SH-SY5Y (cell line): Measurements from ENCODE around the gene DEK.

Experiments
- GATA2 ChIP-seq: IDR thresholded peaks from 2 replicates; pipeline ENCODE4 v1.6.1; 2011; ENCODE audit warnings: mild to moderate bottlenecking, low read depth, low read length
- GATA3 ChIP-seq: IDR thresholded peaks from 2 replicates; pipeline ENCODE4 v1.6.1; 2011; ENCODE audit warnings: low read depth, mild to moderate bottlenecking, low read length, moderate library complexity

DNA sequence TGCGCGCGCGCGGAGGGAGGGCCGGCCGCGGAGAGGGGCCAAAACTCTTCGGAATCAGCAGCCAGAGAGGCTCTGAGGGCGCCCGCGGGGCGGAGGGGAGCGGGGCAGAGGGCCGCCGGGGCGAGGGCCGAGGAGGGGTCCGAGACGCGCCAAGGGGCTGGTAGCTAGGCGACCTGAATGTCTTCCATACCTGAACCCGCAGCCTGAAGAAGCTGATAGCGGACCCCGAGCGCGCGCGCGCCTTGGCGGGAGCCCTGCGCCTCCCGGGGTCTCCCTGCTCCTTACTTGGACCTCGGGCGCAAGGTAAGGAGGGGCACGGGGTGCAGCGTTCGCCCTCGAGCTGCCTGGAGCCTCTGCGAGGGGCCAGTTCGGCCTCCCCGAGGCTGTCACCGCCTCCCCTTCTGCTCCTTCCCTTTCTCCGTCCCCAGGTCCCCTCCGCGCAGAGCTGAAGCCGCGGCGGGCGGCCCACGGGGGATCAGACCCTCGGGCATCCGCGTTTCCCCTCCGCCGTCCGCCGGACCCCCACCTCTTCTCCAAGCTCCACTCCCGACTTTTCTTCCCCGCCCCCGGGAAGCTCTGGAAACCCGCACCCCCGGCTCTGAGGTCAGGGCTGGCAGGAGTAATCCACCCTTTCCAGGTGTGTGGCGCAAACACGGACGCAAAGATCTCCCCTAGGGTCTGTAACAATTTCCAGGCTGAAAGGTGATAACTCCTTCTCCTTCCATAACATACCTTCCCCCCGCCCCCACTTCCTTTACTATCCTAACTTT, 13.1 kb upstream of the DEK start:
- no peak for TF ChIP-seq GATA2
- TF ChIP-seq GATA3: no peak
